ENCODE data around the gene SSTR5. TPM values are rescaled to one million over a fixed set of nuclear protein-coding genes. Genes with fewer than 3 reads are reported as not detected.

The SSTR5 gene
- total and polyA plus RNA-seq, 4 donors, result 0.38 to 0.96 (median 0.79) TPM

GRCh38 chr16:1038932-1039331 lies 33.6 kb upstream of the SSTR5 start:
- H3K36me3 ChIP-seq (ENCODE audit: control insufficient read depth, insufficient read depth, low read length), result no peaks in the 10 kb centered on the region
- no peak for DNase-seq (ENCODE audit: low read depth in 4 of 6, low spot score in 6 of 6)
- H3K27me3 ChIP-seq (ENCODE audit: control insufficient read depth, insufficient read depth, low read length), result no peaks in the 10 kb centered on the region
- no peaks in the 10 kb centered on the region for H3K9me3 ChIP-seq (ENCODE audit: control insufficient read depth, insufficient read depth, low read length)
- WGBS (ENCODE audit: insufficient coverage), result 83% methylated on average over 12 of the region's 12 CpGs
- H3K27ac ChIP-seq (ENCODE audit: low read depth, low read length), result no peak overlapping the region
- peaks cover 60% of the 10 kb centered on the region for H3K4me1 ChIP-seq (ENCODE audit: control insufficient read depth, insufficient read depth, low read length)
- no peak overlapping the region for H3K4me3 ChIP-seq (ENCODE audit: low read depth, low read length)

GRCh38 chr16:1039762-1040161 lies 32.8 kb upstream of the SSTR5 start:
- no peak for DNase-seq (ENCODE audit: low read depth in 4 of 6, low spot score in 6 of 6)

DNA sequence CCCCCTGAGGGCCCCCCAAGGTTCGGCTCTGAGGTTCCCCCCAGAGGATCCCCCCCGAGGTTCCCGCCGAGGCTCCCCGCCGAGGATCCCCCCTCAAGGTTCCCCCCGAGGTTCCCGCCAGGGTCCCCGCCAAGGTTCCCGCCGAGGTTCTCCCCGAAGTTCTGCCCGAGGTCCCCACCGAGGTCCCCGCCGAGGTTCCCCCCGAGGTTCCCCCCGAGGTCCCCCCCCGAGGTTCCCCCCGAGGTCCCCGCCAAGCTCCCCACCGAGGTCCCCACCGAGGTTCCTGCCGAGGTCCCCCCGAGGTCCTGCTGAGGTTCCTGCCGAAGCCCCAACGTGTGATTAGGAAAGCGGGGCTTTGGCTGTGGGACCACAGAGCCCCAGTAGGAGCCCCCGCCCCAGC lies 32.2 kb upstream of the SSTR5 start:
- DNase-seq (ENCODE audit: low read depth in 4 of 6, low spot score in 6 of 6), result no peak
- peaks cover 66% of the 10 kb centered on the region for H3K4me1 ChIP-seq (ENCODE audit: control insufficient read depth, insufficient read depth, low read length)
- H3K27ac ChIP-seq (ENCODE audit: low read depth, low read length), result no peak overlapping the region

More at GRCh38 chr16:1039762-1040161, 32.8 kb upstream of the SSTR5 start:
- no peaks in the 10 kb centered on the region for H3K9me3 ChIP-seq (ENCODE audit: control insufficient read depth, insufficient read depth, low read length)
- 88% methylated on average over 10 of the region's 11 CpGs for WGBS (ENCODE audit: insufficient coverage)
- H3K4me3 ChIP-seq (ENCODE audit: low read depth, low read length), result no peak overlapping the region
- no peaks in the 10 kb centered on the region for H3K36me3 ChIP-seq (ENCODE audit: control insufficient read depth, insufficient read depth, low read length)
- H3K27me3 ChIP-seq (ENCODE audit: control insufficient read depth, insufficient read depth, low read length), result no peaks in the 10 kb centered on the region
- no peak overlapping the region for H3K27ac ChIP-seq (ENCODE audit: low read depth, low read length)
- H3K4me1 ChIP-seq (ENCODE audit: control insufficient read depth, insufficient read depth, low read length), result peaks cover 66% of the 10 kb centered on the region

GRCh38 chr16:1042049-1042744 lies 30.4 kb upstream of the SSTR5 start:
- Histone ChIP-seq H3K27ac (ENCODE audit: low read depth, low read length) (no peak overlapping the region), H3K36me3 (ENCODE audit: control insufficient read depth, insufficient read depth, low read length) (no peaks in the 10 kb centered on the region), H3K27me3 (ENCODE audit: control insufficient read depth, insufficient read depth, low read length) (no peaks in the 10 kb centered on the region), H3K4me3 (ENCODE audit: low read depth, low read length) (no peak overlapping the region), H3K9me3 (ENCODE audit: control insufficient read depth, insufficient read depth, low read length) (no peaks in the 10 kb centered on the region), H3K4me1 (ENCODE audit: control insufficient read depth, insufficient read depth, low read length) (peaks cover 65% of the 10 kb centered on the region)
- 85% methylated on average over 15 of the region's 15 CpGs for WGBS (ENCODE audit: insufficient coverage)
- DNase-seq (ENCODE audit: low read depth in 4 of 6, low spot score in 6 of 6), result no peak

More for the DNA sequence above, 32.2 kb upstream of the SSTR5 start:
- Histone ChIP-seq H3K36me3 (ENCODE audit: control insufficient read depth, insufficient read depth, low read length) (no peaks in the 10 kb centered on the region), H3K9me3 (ENCODE audit: control insufficient read depth, insufficient read depth, low read length) (no peaks in the 10 kb centered on the region), H3K4me3 (ENCODE audit: low read depth, low read length) (no peak overlapping the region), H3K27me3 (ENCODE audit: control insufficient read depth, insufficient read depth, low read length) (no peaks in the 10 kb centered on the region)
- WGBS (ENCODE audit: insufficient coverage), result 89% methylated on average over 20 of the region's 29 CpGs

GRCh38 chr16:1042866-1043265 lies 29.7 kb upstream of the SSTR5 start:
- whole genome bisulfite sequencing (ENCODE audit: insufficient coverage), result 82% methylated on average over 16 of the region's 19 CpGs
- Histone ChIP-seq H3K9me3 (ENCODE audit: control insufficient read depth, insufficient read depth, low read length) (no peaks in the 10 kb centered on the region), H3K36me3 (ENCODE audit: control insufficient read depth, insufficient read depth, low read length) (no peaks in the 10 kb centered on the region), H3K27me3 (ENCODE audit: control insufficient read depth, insufficient read depth, low read length) (no peaks in the 10 kb centered on the region), H3K27ac (ENCODE audit: low read depth, low read length) (no peak overlapping the region), H3K4me3 (ENCODE audit: low read depth, low read length) (no peak overlapping the region), H3K4me1 (ENCODE audit: control insufficient read depth, insufficient read depth, low read length) (peaks cover 69% of the 10 kb centered on the region)
- DNase-seq (ENCODE audit: low read depth in 4 of 6, low spot score in 6 of 6), result peak in 1 of 6 donors; percentile 72

GRCh38 chr16:1043881-1044451 lies 28.6 kb upstream of the SSTR5 start:
- WGBS (ENCODE audit: insufficient coverage), result 64% methylated on average over 29 of the region's 40 CpGs
- no peak overlapping the region for H3K4me3 ChIP-seq (ENCODE audit: low read depth, low read length)
- no peaks in the 10 kb centered on the region for H3K9me3 ChIP-seq (ENCODE audit: control insufficient read depth, insufficient read depth, low read length)
- H3K36me3 ChIP-seq (ENCODE audit: control insufficient read depth, insufficient read depth, low read length), result no peaks in the 10 kb centered on the region
- no peak overlapping the region for H3K27ac ChIP-seq (ENCODE audit: low read depth, low read length)
- DNase-seq (ENCODE audit: low read depth in 4 of 6, low spot score in 6 of 6), result no peak
- H3K4me1 ChIP-seq (ENCODE audit: control insufficient read depth, insufficient read depth, low read length), result peaks cover 69% of the 10 kb centered on the region
- no peaks in the 10 kb centered on the region for H3K27me3 ChIP-seq (ENCODE audit: control insufficient read depth, insufficient read depth, low read length)

DNA sequence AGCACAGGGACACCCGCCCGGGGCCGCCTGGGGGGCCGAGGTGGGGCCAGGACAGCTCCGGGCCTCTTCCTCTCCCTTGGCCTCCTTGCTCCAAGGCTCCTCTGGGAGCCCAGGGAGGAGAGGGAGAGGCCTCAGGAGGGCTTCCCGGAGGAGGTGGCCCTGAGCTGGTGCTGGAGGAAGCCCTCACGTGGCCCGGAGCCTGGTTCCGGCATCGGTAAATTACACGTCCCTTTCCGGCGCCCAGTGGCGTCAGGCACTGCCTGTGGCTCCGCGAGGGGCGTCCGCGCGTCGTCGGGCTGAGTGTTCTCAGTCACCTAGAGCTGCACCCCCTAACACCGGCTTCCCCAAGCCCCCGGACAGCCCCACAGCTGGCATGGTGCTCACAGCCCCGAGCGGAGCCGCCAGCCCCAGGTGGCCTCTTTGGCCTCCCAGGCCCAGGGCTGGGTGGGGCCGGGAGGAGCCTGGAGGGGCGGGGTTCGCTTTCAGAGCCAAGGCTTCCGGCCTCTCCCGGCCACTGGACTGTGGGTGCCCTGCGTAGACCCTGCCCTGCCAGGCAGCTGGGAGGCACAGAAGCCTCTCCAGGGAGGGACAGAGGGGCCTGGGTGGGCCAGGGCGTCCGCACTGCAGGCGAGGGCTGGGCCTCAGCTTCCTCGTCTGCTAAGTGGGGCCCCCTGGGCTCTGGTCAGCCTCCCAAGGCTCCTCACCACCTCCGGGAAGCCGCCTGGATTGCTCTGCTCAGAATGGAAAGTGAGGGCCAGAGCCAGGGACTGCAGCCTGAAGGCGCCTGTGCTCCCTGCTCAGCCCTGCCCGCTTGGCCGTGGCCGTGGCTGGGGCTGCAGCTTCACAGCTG lies 27.9 kb upstream of the SSTR5 start:
- Histone ChIP-seq H3K27me3 (ENCODE audit: control insufficient read depth, insufficient read depth, low read length) (no peaks in the 10 kb centered on the region), H3K9me3 (ENCODE audit: control insufficient read depth, insufficient read depth, low read length) (no peaks in the 10 kb centered on the region), H3K4me1 (ENCODE audit: control insufficient read depth, insufficient read depth, low read length) (peaks cover 70% of the 10 kb centered on the region), H3K36me3 (ENCODE audit: control insufficient read depth, insufficient read depth, low read length) (no peaks in the 10 kb centered on the region), H3K4me3 (ENCODE audit: low read depth, low read length) (no peak overlapping the region), H3K27ac (ENCODE audit: low read depth, low read length) (peak overlapping the region; percentile 33)
- no peak for DNase-seq (ENCODE audit: low read depth in 4 of 6, low spot score in 6 of 6)
- WGBS (ENCODE audit: insufficient coverage), result 79% methylated on average over 37 of the region's 43 CpGs

- peaks cover 75% of the 10 kb centered on the region for H3K4me1 ChIP-seq (ENCODE audit: control insufficient read depth, insufficient read depth, low read length)
- WGBS (ENCODE audit: insufficient coverage), result 42% methylated on average over 38 of the region's 38 CpGs
- no peak overlapping the region for H3K4me3 ChIP-seq (ENCODE audit: low read depth, low read length)
- no peaks in the 10 kb centered on the region for H3K9me3 ChIP-seq (ENCODE audit: control insufficient read depth, insufficient read depth, low read length)
- no peak for DNase-seq (ENCODE audit: low read depth in 4 of 6, low spot score in 6 of 6)
- no peaks in the 10 kb centered on the region for H3K36me3 ChIP-seq (ENCODE audit: control insufficient read depth, insufficient read depth, low read length)
- H3K27me3 ChIP-seq (ENCODE audit: control insufficient read depth, insufficient read depth, low read length), result no peaks in the 10 kb centered on the region
- peak overlapping the region; percentile 33 for H3K27ac ChIP-seq (ENCODE audit: low read depth, low read length)
Observed at GRCh38 chr16:1045310-1045992, 27.1 kb upstream of the SSTR5 start.

Data from spinal cord (tissue), 10 donors.